ENCODE results near the gene AGBL4.

The AGBL4 gene

DNA sequence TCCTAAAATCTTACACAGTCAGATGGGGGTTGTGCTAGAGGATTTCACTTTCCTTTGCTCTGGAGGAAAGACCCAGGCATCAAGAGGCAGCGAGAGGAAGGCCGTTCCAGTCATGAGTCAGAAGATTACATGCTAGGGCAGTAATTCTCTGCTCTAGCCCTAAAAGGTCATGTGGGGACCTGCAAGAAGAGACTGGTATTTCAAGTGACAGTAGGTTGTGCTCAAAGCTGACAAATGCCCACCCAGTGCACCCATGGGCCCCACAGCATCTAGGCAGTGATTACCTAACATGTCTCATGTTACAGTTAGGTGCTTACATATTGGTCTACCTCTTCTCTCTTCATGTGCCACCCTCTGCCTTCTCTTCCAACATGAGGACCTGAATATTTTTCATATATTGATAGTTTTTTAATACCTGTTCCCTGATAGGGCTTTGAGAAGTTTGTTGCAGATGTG lies 1147.4 kb downstream of the AGBL4 start:
- DNase-seq = no peak

DNA sequence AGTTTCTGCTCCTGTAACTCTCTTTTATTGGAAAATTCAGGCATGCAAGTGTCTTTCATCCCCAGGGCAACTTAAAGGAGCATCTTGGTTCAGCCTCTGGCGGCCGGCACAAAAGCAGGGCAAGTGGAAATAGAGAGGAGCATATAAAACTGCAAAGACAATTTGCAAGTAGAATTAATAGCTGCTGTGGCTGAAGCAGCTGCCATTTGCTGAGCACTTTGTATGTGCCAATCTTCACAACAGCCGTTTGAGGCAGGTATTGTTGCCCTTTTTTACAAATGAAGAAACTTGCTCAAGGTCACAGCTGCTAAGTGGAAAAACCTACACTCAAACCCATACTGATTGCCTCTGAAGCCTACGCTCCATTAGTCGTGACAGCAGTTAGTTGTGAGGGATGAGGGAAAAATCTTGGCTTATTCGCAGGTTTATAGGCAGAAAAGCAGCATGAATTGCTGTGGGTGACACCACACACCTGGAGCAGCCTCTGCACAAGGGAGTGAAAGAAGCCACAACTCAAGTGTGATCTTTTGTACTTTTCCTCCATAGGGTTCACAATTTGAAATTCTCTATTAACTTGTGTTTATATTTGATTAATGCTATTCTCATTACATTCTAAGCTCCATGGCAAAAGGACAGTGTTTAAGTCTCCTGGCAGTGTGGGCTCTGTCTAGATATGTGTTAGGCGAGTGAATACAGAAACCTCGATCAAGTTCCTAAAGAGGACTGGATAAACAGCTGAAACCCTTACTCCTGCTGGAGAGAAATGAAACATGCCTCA lies 1148.0 kb downstream of the AGBL4 start:
- no peak for DNase-seq

DNA sequence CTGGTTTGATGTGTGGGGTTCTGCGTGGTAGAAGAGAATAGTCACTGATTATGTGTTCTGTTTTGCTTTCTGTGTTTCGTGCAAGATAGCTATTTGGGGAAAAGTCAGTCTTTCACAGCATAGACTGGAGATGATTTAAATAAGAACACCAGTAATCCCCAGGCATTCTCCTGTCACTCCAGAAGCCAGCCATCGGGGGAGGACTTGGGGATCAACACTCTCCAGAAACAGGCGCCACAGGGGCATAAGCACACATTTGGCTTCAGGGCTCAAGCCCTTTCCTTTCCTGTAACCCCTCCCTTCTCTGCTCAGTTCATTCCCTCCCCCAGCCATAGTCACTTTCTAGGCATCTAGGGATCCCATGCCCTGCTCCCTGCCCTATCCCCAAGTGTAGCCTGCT lies 1149.8 kb downstream of the AGBL4 start:
- DNase-seq = no peak

DNA sequence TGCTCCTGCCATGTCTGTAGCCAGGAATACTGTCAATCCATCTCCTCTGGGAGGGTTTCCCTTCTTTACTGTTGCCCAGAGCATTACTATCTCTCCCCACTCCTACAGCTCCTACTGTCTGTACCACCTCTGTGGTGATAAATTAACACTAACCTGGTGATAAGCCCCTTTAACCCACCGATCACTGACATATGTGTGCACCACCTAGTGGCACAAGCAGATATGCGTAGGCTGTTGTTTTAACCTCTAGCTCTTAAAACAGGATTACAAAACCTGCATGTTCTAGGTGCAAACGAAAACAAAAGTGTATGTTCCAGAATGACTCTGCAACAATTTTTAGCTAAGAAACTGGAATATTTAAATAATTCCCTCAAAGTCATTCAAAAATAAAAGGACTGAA lies 1153.2 kb downstream of the AGBL4 start:
- DNase-seq = peak; percentile 52

DNA sequence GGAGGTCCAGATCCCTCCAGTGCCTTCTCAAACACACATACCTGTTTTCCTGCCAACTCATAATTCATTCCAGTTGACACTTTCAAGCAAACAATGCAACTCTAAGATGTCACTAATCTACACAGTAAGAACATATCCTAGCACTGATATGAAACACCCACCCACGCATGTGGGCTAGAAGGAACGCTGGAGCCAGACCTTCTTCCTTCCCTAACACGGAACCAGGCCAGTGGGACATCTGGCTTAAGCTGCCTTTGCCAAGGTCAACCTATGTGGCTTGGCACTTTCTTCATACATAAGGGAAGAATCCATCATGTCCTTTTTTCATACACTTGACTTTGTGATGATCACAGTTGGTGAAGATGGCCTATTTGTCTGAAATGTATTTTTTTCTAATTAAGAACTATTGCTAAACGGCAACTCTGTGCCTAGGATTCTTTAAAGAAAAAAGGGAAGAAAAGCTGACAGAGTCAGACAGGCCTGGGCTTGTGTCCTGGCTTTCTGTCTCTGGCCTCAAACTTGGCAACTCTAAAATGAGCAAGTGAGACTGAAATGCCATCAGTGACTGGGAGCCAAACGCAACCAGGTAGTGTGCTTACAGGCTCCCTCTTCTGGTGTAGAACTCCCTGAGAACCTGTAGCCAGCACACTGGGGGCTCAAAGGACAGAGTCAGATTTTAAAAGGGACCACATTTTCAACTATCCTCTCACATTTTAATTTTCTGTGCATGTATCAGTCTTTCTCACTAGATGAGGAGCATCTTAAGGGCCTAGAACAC lies 1154.4 kb downstream of the AGBL4 start:
- DNase-seq = no peak

DNA sequence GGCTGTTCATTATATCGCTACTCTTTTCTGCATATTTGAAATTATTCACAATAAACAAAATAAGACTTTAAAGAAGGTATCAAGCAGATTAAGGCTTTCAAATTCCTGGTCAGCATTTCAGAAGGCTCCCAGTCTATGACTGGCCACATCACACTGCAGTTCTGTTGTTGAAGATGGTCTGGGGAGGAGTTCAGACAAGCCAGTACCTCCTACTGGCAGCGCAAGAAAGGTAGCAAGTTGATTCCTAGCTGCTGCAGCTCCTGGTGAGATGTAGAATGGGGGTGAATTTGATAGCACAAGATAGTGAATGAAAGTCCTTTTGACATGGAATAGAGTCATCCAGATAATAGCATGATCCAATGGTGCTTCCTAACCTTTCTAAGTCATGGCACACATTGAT lies 1158.8 kb downstream of the AGBL4 start:
- no peak for DNase-seq

DNA sequence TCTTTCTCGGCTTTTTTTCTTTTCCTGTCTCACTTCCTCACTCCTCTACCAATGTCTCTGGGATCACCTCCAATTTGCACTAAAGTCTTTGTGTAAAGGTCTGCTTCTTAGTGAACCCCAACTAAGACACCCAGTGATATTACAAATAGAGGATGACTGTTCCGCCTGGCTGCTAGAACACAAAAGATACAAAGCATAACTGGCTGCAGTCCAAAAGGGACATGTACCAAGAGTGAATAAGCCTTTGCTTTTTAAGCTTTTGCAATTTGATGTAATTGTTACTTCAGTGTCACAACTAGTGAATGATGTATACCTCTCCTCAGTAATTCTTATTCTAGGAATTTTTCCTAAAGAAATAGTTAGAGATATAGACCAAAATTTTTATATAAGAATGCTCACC lies 1164.3 kb downstream of the AGBL4 start:
- no peak for DNase-seq

DNA sequence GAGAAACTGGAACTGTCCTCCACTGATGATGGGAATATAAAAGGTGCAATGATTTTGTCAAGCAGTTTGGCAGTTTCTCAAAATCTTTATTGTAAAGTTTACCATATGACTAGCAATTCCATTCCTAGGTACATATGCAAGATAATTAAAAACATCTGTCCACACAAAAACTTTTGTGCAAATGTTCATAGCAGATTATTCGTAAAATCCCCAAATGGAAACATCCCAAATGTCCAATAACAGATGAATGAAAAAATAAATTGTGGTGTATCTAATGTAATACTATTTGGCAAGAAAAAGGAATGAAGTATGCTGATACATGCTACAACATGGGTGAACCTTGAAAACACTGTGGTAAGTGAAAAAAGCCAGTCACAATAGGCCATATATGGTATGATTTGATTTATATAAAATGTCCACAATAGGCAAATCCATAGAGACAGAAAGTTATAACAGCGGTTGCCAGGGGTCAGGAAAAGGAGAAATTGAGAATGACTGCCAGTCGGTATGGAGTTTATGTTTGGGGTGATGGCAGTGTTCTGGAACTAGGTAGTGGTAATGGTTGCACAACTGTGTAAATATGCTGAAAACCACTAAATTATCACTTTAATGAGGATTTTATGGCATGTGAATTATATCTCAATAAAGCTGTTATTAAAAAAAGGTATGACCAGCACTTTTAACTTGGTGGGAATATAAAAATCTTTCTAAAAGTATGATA lies 1165.4 kb downstream of the AGBL4 start:
- no peak for DNase-seq

DNA sequence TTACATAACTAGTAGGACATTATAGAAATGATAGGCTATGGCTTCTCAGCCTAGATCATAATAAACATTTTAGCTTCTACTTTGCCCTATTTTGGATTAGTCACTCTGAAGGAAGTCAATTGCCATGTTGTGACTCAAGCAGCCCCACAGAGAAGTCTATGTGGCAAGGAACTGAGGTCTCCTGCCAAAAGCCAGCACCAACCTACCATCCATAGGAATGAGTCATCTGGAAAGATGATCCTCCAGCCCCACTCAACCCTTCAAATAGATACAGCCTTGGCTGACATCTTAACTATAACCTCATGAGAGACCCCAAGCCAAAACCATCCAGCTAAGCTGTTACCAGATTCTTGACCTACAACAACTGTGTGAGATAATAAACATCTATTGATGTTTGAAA lies 1170.7 kb downstream of the AGBL4 start:
- no peak for DNase-seq

DNA sequence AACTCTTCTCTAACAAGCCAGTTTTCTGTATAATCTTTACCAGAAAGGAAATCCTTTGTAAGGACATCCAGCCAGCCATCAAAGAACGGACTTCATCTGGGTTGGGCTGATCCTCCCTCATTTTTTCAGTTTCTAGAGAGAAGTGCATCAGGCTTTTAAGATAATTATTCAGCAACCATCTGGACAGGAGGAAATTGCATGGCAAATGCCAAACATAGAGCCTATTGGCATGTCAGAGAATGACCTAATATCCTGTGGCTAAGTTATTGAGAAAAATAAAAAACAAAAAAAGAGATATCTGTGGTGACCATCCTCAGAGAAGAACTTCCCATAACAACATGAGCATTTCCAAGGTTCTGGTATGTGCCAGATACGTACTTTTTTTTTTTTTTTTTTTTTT lies 1172.1 kb downstream of the AGBL4 start:
- DNase-seq = peak; percentile 14

DNA sequence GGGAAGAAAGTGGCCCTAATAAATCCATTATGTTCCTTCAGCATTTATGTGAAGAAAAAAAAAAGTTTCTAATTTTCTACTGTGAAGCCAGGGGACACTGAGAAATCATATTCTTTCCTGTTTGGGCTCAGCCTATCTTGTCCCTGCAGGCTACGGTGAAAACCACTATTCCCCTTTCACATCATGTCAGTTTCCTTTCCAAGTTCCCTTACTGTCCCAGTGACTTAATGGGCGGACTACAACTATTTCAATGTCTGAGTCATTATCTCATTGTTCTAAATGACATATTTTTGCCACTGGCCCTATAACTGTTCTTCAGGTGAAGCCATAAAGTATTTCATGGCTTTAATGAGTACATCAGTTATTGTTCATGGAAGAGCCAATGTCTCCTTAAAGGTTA lies 1175.7 kb downstream of the AGBL4 start:
- no peak for DNase-seq

DNA sequence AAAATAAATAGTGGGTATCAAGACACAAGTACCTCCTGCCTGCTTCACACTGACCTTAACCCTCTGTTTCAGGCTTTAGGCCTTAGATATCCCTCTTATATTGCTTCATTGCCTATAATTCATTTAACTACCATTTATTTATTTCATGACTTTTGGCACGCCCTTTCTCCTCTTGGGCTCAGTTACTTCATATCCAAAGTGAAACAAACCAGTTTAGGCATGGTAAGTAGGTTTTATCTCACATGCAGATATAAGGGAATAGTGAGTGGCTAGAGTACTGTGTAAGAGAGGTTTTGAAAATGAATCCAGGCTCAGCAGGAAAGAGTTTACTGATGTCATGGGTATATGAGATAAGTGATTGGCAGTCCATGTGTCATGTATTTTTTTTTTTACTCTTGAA lies 1177.3 kb downstream of the AGBL4 start:
- no peak for DNase-seq

DNA sequence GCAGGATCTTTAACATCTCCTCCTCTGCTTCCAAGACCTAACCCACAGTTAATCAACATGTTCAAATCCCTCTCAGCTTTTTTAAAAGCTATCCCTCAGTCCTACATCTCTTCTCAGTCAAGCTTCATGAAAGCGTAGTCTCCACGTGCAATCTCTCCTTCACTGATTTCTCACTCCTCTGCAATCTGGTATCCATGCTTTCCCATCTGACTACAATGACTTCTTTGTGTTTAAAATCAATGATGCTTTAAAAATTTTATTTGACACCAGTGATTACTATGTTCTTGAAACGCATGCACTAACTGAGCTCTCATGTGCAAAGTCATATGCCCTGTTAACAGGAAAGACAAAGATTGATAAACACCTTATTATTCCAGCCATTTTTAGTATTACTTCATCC lies 1179.6 kb downstream of the AGBL4 start:
- no peak for DNase-seq

DNA sequence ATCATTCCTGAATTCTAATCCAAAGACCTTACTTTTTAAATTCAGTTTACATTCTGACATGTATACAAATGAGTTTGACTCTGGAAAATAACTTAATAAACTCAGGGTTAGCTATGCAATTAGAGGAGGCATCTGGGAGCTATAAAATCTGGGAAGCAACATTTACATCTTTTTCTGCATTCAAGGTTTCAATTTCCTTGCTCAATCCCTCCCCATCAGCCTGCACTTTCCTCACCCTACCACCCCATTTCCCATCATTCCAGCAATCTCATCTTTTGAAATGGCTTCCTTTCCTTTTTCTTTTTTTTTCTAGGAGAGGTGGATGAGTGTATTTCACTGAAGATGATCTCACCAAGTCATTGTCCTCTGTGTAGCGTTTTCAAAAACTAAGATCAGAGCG lies 1181.8 kb downstream of the AGBL4 start:
- no peak for DNase-seq

DNA sequence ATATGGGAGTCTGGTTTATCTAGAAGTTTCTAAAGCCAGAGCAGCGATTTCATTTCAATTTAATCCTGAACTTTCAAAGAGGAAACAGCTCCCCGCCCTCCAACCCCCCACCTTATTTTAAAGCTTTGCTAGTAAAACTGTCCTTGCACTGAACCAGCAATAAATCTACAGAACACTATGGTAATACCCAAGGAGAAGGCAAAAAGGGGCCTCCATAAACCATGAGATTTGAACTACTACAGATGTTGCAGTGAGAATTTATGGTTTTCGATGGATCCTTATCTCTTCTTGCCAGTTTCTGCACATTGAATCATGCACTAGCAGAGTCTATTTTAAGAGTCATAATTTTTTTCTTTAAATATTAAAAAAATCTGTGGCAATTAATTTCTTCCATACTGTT lies 1182.3 kb downstream of the AGBL4 start:
- DNase-seq = no peak

DNA sequence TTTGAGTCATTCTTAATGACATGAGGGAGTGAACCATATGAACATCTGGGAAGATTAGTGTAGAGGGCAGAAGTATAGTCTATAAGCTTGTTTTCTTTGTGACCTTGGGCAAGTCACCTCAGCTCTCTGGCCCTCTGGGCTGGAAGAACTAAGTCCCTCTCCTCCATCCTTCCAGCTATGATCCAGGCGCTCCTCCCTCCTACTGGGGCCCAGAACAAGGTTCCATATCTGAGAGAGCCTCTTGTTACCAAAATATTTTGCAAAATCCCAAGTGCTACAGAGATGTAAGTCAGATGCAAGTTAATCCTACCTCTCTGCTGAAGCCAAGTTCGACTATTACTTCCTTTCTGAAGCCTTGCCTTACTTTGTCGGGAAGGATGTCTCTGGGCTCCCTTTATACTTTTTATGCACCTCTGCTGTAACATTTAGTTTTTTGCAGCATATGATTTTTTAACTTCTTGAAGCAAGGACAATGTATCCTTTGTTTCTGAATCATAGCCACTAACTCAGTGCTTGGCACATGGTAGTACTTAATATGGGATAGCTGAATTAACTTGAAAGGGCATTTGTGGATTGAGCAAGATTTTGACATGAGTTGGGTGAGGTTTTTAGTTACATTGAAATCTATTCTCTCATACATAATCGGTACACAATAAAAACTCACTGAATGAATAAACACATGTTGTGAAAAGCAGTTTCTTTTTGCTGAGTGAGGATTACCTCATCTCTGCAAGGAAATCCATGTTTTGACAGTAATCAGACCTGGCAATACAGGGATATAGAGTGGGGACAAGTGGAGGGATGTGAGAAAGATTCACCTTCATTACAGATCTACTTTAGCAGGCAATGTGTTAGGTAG lies 1192.4 kb downstream of the AGBL4 start:
- DNase-seq = no peak

DNA sequence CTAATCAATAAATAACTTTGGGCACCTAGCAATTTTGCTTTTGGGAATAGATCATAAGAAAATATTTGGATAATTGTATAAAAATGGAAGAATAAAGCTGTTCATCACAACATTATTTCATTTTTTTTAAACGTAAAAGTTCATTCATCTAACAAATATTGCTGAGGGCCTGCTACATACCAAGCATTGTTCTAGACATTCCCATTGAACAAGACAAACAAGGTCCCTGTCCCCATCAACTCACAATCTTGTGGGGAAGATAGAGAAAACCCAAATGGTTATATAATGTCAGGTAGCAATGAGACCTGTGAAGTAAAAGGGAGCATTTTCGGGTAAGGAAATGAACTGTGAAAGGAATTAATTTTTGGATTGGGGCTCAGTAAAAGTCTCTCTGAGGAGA lies 1193.0 kb downstream of the AGBL4 start:
- DNase-seq = no peak

DNA sequence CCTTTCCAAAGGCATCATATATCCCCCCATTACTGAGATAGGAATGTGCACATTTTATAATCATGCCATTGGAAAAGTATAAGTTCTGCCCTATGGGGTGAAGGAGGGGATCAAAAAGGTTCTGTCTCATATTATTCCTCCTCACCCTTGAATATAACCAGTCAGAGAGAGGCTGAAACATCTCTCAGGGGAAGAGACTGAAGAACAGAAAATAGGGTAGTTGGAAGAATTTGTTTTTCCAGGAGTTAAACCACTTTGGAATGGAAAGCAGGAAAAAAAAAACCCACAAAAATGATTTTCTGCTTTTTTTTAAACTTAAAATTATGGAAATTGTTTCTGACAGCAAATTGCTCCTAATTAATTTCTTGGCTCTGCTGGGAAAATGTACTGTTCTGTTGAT lies 1194.3 kb downstream of the AGBL4 start:
- no peak for DNase-seq

DNA sequence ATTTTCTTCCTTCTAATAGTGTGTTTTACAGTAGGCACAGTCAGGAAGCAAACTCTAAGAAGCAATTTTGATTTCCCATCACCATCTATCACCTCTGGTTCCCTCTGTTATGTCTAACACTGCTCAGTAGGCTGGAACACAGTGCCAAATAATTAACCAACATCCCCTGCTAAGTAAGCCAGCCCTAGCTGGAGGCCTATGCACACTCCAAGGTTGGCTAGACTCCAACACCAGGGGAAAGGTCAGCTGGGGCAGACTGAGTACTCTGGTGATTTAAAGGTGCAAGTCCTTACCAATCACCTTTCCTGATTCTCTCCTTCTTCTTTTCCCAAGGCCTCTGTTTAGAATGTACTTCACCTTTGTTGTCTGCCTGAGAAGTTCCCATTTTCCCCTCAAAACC lies 1200.6 kb downstream of the AGBL4 start:
- no peak for DNase-seq

DNA sequence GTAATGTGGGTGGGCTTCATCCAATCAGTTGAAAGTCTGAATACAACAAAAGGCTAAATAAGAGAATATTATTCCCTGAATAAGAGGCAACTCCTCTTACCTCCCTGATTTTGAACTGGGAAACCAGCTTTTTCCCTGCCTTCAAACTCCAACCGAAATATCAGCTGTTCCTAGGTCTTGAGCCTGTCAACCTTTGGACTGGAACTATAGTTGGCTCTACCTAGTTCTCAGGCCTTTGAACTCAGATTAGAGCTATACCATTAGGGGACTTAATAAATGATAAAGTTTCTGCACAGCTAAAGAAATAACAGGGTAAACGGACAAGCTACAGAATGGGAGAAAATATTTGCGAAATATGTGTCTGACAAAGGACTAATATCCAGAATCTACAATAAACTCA lies 1203.3 kb downstream of the AGBL4 start:
- no peak for DNase-seq

DNA sequence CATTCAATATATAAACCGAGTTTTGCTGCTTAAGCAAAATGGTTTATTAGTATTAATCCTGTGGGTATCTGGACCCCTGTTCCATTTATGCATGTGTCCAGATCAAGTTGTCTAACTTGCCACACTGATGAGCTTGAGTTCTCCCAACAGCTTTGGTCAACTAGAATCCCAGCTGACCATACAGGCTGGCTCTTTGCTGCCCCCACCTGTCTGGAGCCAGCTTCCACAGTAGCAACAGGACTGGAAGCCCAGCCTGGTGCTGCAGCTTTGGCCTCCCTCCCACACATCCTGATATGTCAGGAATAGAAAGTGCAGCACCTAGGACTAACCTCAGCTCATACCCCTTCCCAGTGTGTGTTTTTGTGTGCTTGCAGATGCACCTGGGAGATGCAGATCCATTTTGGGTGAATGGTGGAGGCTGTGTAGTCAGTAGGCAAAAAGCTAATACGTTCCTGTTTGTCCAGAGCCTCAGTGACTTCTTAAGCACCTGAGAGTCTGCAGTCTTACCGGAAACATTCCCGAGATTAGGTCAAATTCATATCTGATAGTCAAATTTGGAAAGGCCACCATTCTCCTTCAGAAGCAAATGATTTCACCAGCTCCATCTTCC lies 1206.1 kb downstream of the AGBL4 start:
- peak; percentile 60 for DNase-seq

DNA sequence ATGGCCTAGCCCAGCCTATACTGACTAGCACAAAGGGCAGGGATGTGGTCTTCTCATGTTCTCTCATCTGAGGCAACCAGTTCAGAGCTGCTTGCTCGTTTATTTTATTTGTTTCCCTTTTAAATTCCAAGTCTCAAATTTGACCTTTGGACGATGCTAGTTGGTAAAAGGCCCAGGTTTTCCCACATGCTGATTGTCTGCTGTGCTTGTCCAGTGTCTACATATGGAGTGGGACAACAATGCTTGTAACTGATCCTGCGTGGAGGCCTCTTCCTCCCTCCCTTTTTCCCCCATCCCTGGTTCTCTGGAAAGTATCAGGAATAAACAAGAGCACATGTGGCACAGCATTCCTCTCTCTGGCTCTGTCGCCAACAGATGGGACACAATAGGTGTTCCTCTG lies 1213.0 kb downstream of the AGBL4 start:
- DNase-seq = no peak

Measured in hematopoietic multipotent progenitor cell treated with erythropoietin and hydrocortisone succinate and interleukin-3 and kit ligand, for 6 days (in vitro differentiated cells).